GM23338 (cell line): Measurements from ENCODE around the gene NRK. TPM values are rescaled to one million over a fixed set of nuclear protein-coding genes. Genes with fewer than 3 reads are reported as not detected.
A peak's percentile ranks its signal among the peaks of the same experiment; 100 is the strongest.
"Not testable (repeated sequence)": the region's sequence is repeated elsewhere in the genome, so short reads cannot be mapped to it uniquely, and the experiment has no call there.

Source experiments
- ATAC-seq: fragments of 200-7000 bp; cut with Tn5 transposase; 3 replicates; pipeline ENCODE4 v1.9.1; 2020
- DNase-seq: peaks from one replicate; pipeline ENCODE4 v3.0.0-alpha.2; 2015; ENCODE audit warnings: low spot score
- H2AFZ ChIP-seq: fragments of 200-600 bp; sonication (generic); 2 replicates; pipeline ENCODE4 v1.8.0; 2016; ENCODE audit warnings: antibody characterized with exemption, mild to moderate bottlenecking, moderate library complexity
- H3F3A ChIP-seq: fragments of 200-600 bp; sonication (generic); replicated peaks from 2 replicates; pipeline ENCODE4 v1.8.0; 2017; ENCODE audit warnings: antibody characterized with exemption, mixed run types, low read depth
- H3K27ac ChIP-seq: fragments of 200-600 bp; sonication (generic); 2 replicates; pipeline ENCODE4 v1.6.1; 2016; ENCODE audit warnings: low read depth
- H3K27me3 ChIP-seq: fragments of 200-600 bp; sonication (generic); 2 replicates; pipeline ENCODE4 v1.8.0; 2016; ENCODE audit warnings: mild to moderate bottlenecking, mixed run types, moderate library complexity; ENCODE audit not compliant: insufficient read depth
- H3K36me3 ChIP-seq: fragments of 200-600 bp; sonication (generic); 2 replicates; pipeline ENCODE4 v1.8.0; 2016; ENCODE audit warnings: mild to moderate bottlenecking; ENCODE audit not compliant: insufficient read depth
- H3K4me1 ChIP-seq: fragments of 200-600 bp; sonication (generic); 2 replicates; pipeline ENCODE4 v1.8.0; 2016; ENCODE audit warnings: mild to moderate bottlenecking, moderate library complexity; ENCODE audit not compliant: insufficient read depth
- H3K4me2 ChIP-seq: fragments of 200-600 bp; sonication (generic); 2 replicates; pipeline ENCODE4 v1.7.1; 2017; ENCODE audit warnings: mixed run types
- H3K4me3 ChIP-seq: fragments of 200-600 bp; sonication (generic); 2 replicates; pipeline ENCODE4 v1.6.1; 2016; ENCODE audit warnings: mixed run types
- H3K79me2 ChIP-seq: fragments of 200-600 bp; sonication (generic); replicated peaks from 2 replicates; pipeline ENCODE4 v1.8.0; 2017; ENCODE audit warnings: mild to moderate bottlenecking; ENCODE audit not compliant: insufficient read depth
- H3K9me2 ChIP-seq: fragments of 200-600 bp; sonication (generic); 2 replicates; pipeline ENCODE4 v1.8.0; 2017; ENCODE audit not compliant: insufficient read depth
- H4K20me1 ChIP-seq: fragments of 200-600 bp; sonication (generic); replicated peaks from 2 replicates; pipeline ENCODE4 v1.8.0; 2017; ENCODE audit warnings: mild to moderate bottlenecking; ENCODE audit not compliant: insufficient read depth
- H3K27ac Mint-ChIP-seq: 2 replicates; pipeline ENCODE4 v1.8.0; 2020; ENCODE audit warnings: inconsistent platforms, mild to moderate bottlenecking, moderate library complexity, mixed read lengths
- H3K27me3 Mint-ChIP-seq: 3 replicates; pipeline ENCODE4 v1.8.0; 2022; ENCODE audit warnings: low read depth, mild to moderate bottlenecking, moderate library complexity, mixed read lengths, inconsistent platforms; ENCODE audit not compliant: insufficient read depth, poor library complexity
- H3K36me3 Mint-ChIP-seq: 3 replicates; pipeline ENCODE4 v1.8.0; 2021; ENCODE audit warnings: low read depth, mild to moderate bottlenecking, inconsistent platforms, moderate library complexity, mixed read lengths
- H3K4me1 Mint-ChIP-seq: 3 replicates; pipeline ENCODE4 v1.8.0; 2020; ENCODE audit warnings: mild to moderate bottlenecking, inconsistent platforms, mixed read lengths
- H3K4me3 Mint-ChIP-seq: 3 replicates; pipeline ENCODE4 v1.8.0; 2021; ENCODE audit warnings: moderate library complexity, mild to moderate bottlenecking, inconsistent platforms, mixed read lengths
- H3K9me3 Mint-ChIP-seq: 3 replicates; pipeline ENCODE4 v1.8.0; 2020; ENCODE audit warnings: moderate library complexity, mild to moderate bottlenecking, inconsistent platforms, mixed read lengths
- CREB1 ChIP-seq: fragments of 250-450 bp; sonication (Bioruptor Pico); IDR thresholded peaks from 2 replicates; pipeline ENCODE4 v1.5.0; 2020; ENCODE audit warnings: low read depth, mild to moderate bottlenecking, moderate library complexity
- CTCF ChIP-seq, 2 experiments: fragments of 200-600 bp in 1 of 2; sonication (generic) in 1 of 2; conservative IDR thresholded peaks; 2 replicates each; pipeline versions ENCODE4 v1.5.1 to v1.6.1; 2016 to 2017; ENCODE audit warnings: antibody characterized with exemption in 2 of 2, low read depth in 2 of 2, mild to moderate bottlenecking in 2 of 2, moderate library complexity in 1 of 2
- EZH2 ChIP-seq: fragments of 200-600 bp; sonication (generic); IDR thresholded peaks from one replicate; pipeline ENCODE4 v1.8.0; 2017; ENCODE audit warnings: antibody characterized with exemption, mild to moderate bottlenecking, low read depth; ENCODE audit not compliant: unreplicated experiment
- EZH2phosphoT487 ChIP-seq: fragments of 200-600 bp; sonication (generic); IDR thresholded peaks from one replicate; pipeline ENCODE4 v1.8.1; 2018; ENCODE audit warnings: antibody characterized with exemption; ENCODE audit not compliant: unreplicated experiment
- JUNB ChIP-seq: IDR thresholded peaks from one replicate; pipeline ENCODE4 v1.6.1; 2016; ENCODE audit warnings: antibody characterized with exemption; ENCODE audit not compliant: unreplicated experiment
- NANOG ChIP-seq: IDR thresholded peaks from 2 replicates; pipeline ENCODE4 v1.6.1; 2016; ENCODE audit warnings: antibody characterized with exemption, borderline replicate concordance
- POLR2AphosphoS5 ChIP-seq: IDR thresholded peaks from 2 replicates; pipeline ENCODE4 v1.6.1; 2016; ENCODE audit warnings: antibody characterized with exemption, low read depth
- STAT1 ChIP-seq: IDR thresholded peaks from one replicate; pipeline ENCODE4 v1.6.1; 2016; ENCODE audit warnings: antibody characterized with exemption; ENCODE audit not compliant: unreplicated experiment
- polyA plus RNA-seq: library from polyadenylated mRNA; unstranded; fragments of >200 nt; fragmentation: Nextera tagmentation; extraction: Ambion mirVana; gene quantifications from 2 replicates; pipeline ENCODE4 v1.2.1, GENCODE V29; 2016
- total RNA-seq: library from RNA; depleted of rRNA; stranded (reverse); fragments of >200 nt; shearing (Covaris generic); gene quantifications from 2 replicates; pipeline ENCODE4 v1.2.3, GENCODE V29; 2014
- TF ChIP-seq, protein P1 (sequence below): IDR thresholded peaks from 2 replicates; pipeline ENCODE4 v1.6.1; 2016; ENCODE audit warnings: antibody characterized with exemption

Gene NRK
- total and polyA plus RNA-seq, 2 experiments from 2014 or later, result 6.4 to 16.2 TPM

GRCh38 chrX:105845631-105846030, 23.3 kb downstream of the NRK start:
- ATAC-seq, result peak; percentile 48; the same call in 2 of the 3 replicates

DNA sequence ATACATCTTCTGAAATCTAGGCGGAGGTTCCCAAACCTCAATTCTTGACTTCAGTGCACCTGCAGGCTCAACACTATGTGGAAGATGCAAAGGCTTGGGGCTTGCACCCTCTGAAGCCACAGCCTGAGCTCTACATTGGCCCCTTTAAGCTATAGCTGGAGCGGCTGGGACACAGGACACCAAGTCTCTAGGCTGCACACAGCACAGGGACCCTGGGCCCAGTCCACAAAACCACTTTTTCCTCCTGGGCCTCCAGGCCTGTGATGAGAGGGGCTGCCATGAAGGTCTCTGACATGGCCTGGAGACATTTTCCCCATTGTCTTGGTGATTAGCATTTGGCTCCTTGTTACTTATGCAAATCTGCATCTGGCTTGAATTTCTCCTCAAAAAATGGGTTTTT, 27.8 kb downstream of the NRK start:
- H4K20me1 ChIP-seq, H3K27me3 ChIP-seq, H3K27me3 Mint-ChIP-seq, H3K36me3 ChIP-seq, ATAC-seq, H2AFZ ChIP-seq, H3F3A ChIP-seq, H3K4me3 Mint-ChIP-seq, H3K9me2 ChIP-seq, H3K27ac ChIP-seq, H3K4me2 ChIP-seq, DNase-seq, H3K36me3 Mint-ChIP-seq, H3K27ac Mint-ChIP-seq, H3K4me1 Mint-ChIP-seq, H3K4me1 ChIP-seq, H3K4me3 ChIP-seq, H3K79me2 ChIP-seq: not testable (repeated sequence)
- peaks cover 14% of the 10 kb centered on the region for H3K9me3 Mint-ChIP-seq

More at GRCh38 chrX:105845631-105846030, 23.3 kb downstream of the NRK start:
- no peaks in the 10 kb centered on the region for H3F3A ChIP-seq
- no peaks in the 10 kb centered on the region for H3K27me3 ChIP-seq
- no peaks in the 10 kb centered on the region for H3K9me2 ChIP-seq
- H3K4me2 ChIP-seq, result no peak overlapping the region
- H2AFZ ChIP-seq, result no peak overlapping the region
- peak; percentile 25 for DNase-seq
- H4K20me1 ChIP-seq, result no peaks in the 10 kb centered on the region
- H3K27me3 Mint-ChIP-seq, result no peaks in the 10 kb centered on the region
- no peak overlapping the region for H3K4me3 Mint-ChIP-seq
- H3K27ac ChIP-seq, result no peak overlapping the region
- H3K4me3 ChIP-seq, result no peak overlapping the region
- H3K9me3 Mint-ChIP-seq, result peaks cover 11% of the 10 kb centered on the region
- H3K27ac Mint-ChIP-seq, result no peak overlapping the region
- no peak for TF ChIP-seq CTCF (conservative IDR thresholded peaks at IDR 0.05; ENCODE audit: low read depth in 2 of 2)
- TF ChIP-seq, protein P1, sequence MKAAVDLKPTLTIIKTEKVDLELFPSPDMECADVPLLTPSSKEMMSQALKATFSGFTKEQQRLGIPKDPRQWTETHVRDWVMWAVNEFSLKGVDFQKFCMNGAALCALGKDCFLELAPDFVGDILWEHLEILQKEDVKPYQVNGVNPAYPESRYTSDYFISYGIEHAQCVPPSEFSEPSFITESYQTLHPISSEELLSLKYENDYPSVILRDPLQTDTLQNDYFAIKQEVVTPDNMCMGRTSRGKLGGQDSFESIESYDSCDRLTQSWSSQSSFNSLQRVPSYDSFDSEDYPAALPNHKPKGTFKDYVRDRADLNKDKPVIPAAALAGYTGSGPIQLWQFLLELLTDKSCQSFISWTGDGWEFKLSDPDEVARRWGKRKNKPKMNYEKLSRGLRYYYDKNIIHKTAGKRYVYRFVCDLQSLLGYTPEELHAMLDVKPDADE, result no peak
- H3K79me2 ChIP-seq, result no peaks in the 10 kb centered on the region
- no peaks in the 10 kb centered on the region; the same call in 2 of the 3 replicates for H3K4me1 Mint-ChIP-seq
- H3K36me3 Mint-ChIP-seq, result peaks cover 8% of the 10 kb centered on the region; the same call in 2 of the 3 replicates
- H3K36me3 ChIP-seq, result no peaks in the 10 kb centered on the region
- H3K4me1 ChIP-seq, result no peaks in the 10 kb centered on the region

- Mint-ChIP-seq H3K36me3 (no peaks in the 10 kb centered on the region), H3K27ac (no peak overlapping the region), H3K4me1 (peaks cover 3% of the 10 kb centered on the region; the same call in 2 of the 3 replicates), H3K27me3 (no peaks in the 10 kb centered on the region), H3K9me3 (no peaks in the 10 kb centered on the region), H3K4me3 (no peak overlapping the region)
- no peak for DNase-seq
- Histone ChIP-seq H3K4me1 (no peaks in the 10 kb centered on the region), H3K79me2 (no peaks in the 10 kb centered on the region), H3K27me3 (no peaks in the 10 kb centered on the region), H3K4me2 (no peak overlapping the region), H3K9me2 (no peaks in the 10 kb centered on the region), H3F3A (no peaks in the 10 kb centered on the region), H3K36me3 (no peaks in the 10 kb centered on the region), H4K20me1 (no peaks in the 10 kb centered on the region), H3K4me3 (no peak overlapping the region), H2AFZ (no peak overlapping the region), H3K27ac (no peak overlapping the region)
- ATAC-seq, result no peak
- no peak for TF ChIP-seq POLR2AphosphoS5
- TF ChIP-seq EZH2, result no peak
- no peak for TF ChIP-seq CREB1 (CRISPR knock-in tag)
- no peak for TF ChIP-seq EZH2phosphoT487
- TF ChIP-seq JUNB, result no peak
- TF ChIP-seq CTCF (conservative IDR thresholded peaks at IDR 0.05; ENCODE audit: low read depth in 2 of 2), result no peak
- TF ChIP-seq, protein P1, result no peak
- TF ChIP-seq STAT1, result no peak
- TF ChIP-seq NANOG, result no peak
These were observed 43.4 kb downstream of the NRK start for GRCh38 chrX:105865709-105866108.
